Suprapubic skin (tissue), 4 donors: ENCODE results near the gene PLA2G2F. TPM values are rescaled to one million over a fixed set of nuclear protein-coding genes. Genes with fewer than 3 reads are reported as not detected.

Experiments
- DNase-seq, 2 donors: peaks; one replicate each; pipeline ENCODE4 v3.0.0-alpha.2; 2019; ENCODE audit warnings: low spot score in 2 of 2
- H3K27ac ChIP-seq: fragments of 200-600 bp; sonication (generic); one replicate; pipeline ENCODE4 v1.5.1; 2019
- H3K27me3 ChIP-seq: fragments of 200-600 bp; sonication (generic); one replicate; pipeline ENCODE4 v1.5.1; 2019
- H3K36me3 ChIP-seq: fragments of 200-600 bp; sonication (generic); one replicate; pipeline ENCODE4 v1.5.1; 2019
- H3K4me1 ChIP-seq: fragments of 200-600 bp; sonication (generic); one replicate; pipeline ENCODE4 v1.5.1; 2019
- H3K4me3 ChIP-seq: fragments of 200-600 bp; sonication (generic); one replicate; pipeline ENCODE4 v1.5.1; 2019; ENCODE audit warnings: mild to moderate bottlenecking
- H3K9me3 ChIP-seq: fragments of 200-600 bp; sonication (generic); one replicate; pipeline ENCODE4 v1.5.1; 2019
- EP300 ChIP-seq: sonication (generic); formaldehyde crosslinking; IDR thresholded peaks from one replicate; pipeline ENCODE4 v1.6.1; 2017; ENCODE audit warnings: antibody characterized with exemption
- POLR2A ChIP-seq, 2 donors: fragments of 450-650 bp; IDR thresholded peaks; one replicate each; pipeline ENCODE4 v1.6.1; 2017; ENCODE audit warnings: antibody characterized with exemption in 2 of 2, mild to moderate bottlenecking in 2 of 2, moderate library complexity in 2 of 2
- POLR2AphosphoS5 ChIP-seq, 3 donors: sonication (generic); formaldehyde crosslinking; IDR thresholded peaks; one replicate each; pipeline ENCODE4 v1.6.1; 2017; ENCODE audit warnings: antibody characterized with exemption in 3 of 3
- WGBS: methylation state at CpG from one replicate; pipeline ENCODE4 v1.1.5; 2018; 5-methylcytosine and 5-hydroxymethylcytosine counted together
- total RNA-seq, 4 donors: library from RNA; depleted of rRNA; stranded (reverse); fragments of >200 nt; gene quantifications; one replicate each; pipeline ENCODE4 v1.1.0, GENCODE V29; 2016
- TF ChIP-seq, protein P1 (sequence below), 2 donors: fragments of 200-600 bp in 1 of 2; fragments of 450-650 bp in 1 of 2; sonication (generic) in 1 of 2; IDR thresholded peaks; one replicate each; pipeline ENCODE4 v1.5.1; 2016 to 2019; ENCODE audit warnings: antibody characterized with exemption in 2 of 2, mild to moderate bottlenecking in 1 of 2, moderate library complexity in 1 of 2

The PLA2G2F gene
- total RNA-seq, 4 donors from 2014 or later, result 11.9 to 33.8 (median 16.7) TPM

DNA sequence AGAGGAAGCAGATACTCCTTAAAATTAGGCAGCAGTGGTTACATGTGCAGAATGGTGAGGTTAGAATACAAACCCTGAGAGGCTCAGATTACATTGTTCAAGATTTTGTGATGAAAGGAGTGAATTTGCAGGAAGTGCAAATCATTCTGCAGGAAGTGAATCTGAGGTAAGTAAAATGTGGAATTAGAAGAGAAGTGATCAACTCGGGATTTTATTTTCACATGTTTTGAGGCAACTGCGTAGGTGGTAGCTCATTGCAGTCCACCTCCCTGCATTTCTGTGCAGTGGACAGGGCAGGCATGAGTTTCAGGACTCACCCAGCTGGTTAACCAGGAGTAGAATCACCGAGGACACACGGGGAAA is 49.3 kb downstream of the PLA2G2F start:
- WGBS, result 73% methylated on average over 4 of the region's 4 CpGs
- TF ChIP-seq EP300, result no peak
- TF ChIP-seq POLR2AphosphoS5 (IDR thresholded peaks at IDR 0.05), result no peak
- TF ChIP-seq, protein P1, sequence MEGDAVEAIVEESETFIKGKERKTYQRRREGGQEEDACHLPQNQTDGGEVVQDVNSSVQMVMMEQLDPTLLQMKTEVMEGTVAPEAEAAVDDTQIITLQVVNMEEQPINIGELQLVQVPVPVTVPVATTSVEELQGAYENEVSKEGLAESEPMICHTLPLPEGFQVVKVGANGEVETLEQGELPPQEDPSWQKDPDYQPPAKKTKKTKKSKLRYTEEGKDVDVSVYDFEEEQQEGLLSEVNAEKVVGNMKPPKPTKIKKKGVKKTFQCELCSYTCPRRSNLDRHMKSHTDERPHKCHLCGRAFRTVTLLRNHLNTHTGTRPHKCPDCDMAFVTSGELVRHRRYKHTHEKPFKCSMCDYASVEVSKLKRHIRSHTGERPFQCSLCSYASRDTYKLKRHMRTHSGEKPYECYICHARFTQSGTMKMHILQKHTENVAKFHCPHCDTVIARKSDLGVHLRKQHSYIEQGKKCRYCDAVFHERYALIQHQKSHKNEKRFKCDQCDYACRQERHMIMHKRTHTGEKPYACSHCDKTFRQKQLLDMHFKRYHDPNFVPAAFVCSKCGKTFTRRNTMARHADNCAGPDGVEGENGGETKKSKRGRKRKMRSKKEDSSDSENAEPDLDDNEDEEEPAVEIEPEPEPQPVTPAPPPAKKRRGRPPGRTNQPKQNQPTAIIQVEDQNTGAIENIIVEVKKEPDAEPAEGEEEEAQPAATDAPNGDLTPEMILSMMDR (IDR thresholded peaks at IDR 0.05), result no peak
- TF ChIP-seq POLR2A (IDR thresholded peaks at IDR 0.05), result no peak
- H3K4me1 ChIP-seq, result peaks cover 29% of the 10 kb centered on the region
- no peaks in the 10 kb centered on the region for H3K36me3 ChIP-seq
- H3K9me3 ChIP-seq, result no peaks in the 10 kb centered on the region
- peaks cover 40% of the 10 kb centered on the region for H3K27me3 ChIP-seq
- H3K4me3 ChIP-seq, result no peak overlapping the region
- DNase-seq, result no peak
- no peak overlapping the region for H3K27ac ChIP-seq

GRCh38 chr1:20189664-20190063 is 50.5 kb downstream of the PLA2G2F start:
- TF ChIP-seq POLR2AphosphoS5 (IDR thresholded peaks at IDR 0.05) (no peak), EP300 (no peak), POLR2A (IDR thresholded peaks at IDR 0.05) (no peak)
- TF ChIP-seq, protein P1 (IDR thresholded peaks at IDR 0.05), result no peak
- H3K27me3 ChIP-seq, result peaks cover 34% of the 10 kb centered on the region
- no peaks in the 10 kb centered on the region for H3K36me3 ChIP-seq
- WGBS, result 90% methylated on average over 4 of the region's 4 CpGs
- H3K4me1 ChIP-seq, result peaks cover 34% of the 10 kb centered on the region
- no peaks in the 10 kb centered on the region for H3K9me3 ChIP-seq
- no peak overlapping the region for H3K4me3 ChIP-seq
- no peak for DNase-seq
- no peak overlapping the region for H3K27ac ChIP-seq

DNA sequence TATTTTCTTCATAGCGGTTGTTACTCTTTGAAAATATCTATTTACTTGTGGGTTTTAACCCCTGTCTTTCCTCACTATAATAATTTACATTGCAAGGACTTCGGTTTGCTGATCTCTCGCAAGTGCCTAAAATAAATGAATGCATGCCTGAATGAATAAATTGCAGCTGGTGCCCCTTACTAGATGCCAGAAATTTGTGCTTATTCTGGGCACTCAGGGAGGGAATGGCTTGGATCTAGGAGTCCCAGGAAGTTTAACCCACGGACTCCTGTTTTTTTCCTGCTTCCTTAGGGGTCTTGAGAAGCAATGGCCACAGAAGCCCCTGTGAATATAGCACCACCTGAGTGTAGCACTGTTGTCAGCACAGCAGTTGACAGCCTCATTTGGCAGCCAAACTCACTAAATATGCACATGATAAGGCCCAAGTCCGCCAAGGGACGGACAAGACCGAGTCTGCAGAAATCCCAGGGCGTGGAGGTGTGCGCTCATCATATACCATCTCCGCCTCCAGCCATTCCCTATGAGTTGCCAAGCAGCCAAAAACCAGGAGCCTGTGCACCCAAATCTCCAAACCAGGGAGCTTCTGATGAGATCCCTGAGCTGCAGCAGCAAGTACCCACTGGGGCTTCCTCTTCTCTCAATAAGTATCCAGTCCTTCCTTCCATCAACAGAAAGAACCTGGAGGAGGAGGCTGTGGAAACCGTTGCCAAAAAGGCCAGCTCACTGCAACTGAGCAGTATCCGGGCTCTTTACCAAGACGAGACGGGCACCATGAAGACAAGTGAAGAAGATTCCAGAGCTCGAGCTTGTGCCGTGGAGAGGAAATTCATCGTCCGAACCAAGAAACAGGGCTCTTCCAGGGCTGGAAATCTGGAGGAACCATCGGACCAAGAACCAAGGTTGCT is 51.4 kb downstream of the PLA2G2F start:
- Histone ChIP-seq H3K9me3 (no peaks in the 10 kb centered on the region), H3K27ac (no peak overlapping the region), H3K36me3 (no peaks in the 10 kb centered on the region), H3K27me3 (peaks cover 32% of the 10 kb centered on the region), H3K4me3 (no peak overlapping the region), H3K4me1 (peaks cover 42% of the 10 kb centered on the region)
- TF ChIP-seq, protein P1 (IDR thresholded peaks at IDR 0.05), result no peak
- TF ChIP-seq POLR2A (IDR thresholded peaks at IDR 0.05) (no peak), EP300 (no peak), POLR2AphosphoS5 (IDR thresholded peaks at IDR 0.05) (no peak)
- DNase-seq, result no peak
- 76% methylated on average over 19 of the region's 19 CpGs for WGBS

DNA sequence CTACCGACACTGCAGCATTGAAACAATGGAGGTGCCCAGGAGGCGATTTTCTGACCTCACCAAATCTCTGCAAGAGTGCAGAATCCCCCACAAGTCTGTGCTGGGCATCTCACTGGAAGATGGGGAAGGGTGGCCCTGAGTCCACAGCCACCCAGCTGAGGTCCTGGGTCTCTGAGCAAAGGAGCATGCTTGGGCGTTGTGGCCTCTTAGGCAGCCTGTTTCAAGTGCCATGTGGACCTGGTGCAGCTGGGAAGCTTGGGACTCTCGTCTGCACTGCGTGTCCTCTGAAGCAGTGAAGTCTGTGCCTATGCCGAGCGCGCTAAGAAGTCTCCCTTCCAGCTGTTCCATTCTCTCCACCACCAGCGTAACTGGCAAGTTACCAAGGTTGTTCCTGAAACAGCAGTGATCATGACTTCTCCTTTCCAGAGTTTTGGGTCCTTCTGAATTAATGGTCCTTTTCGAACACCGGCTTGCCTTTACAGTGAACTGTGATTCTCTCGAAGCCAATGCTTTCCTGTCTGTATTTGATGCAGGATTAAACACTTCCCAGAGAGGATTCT is 52.2 kb downstream of the PLA2G2F start:
- Histone ChIP-seq H3K4me3 (no peak overlapping the region), H3K4me1 (peaks cover 34% of the 10 kb centered on the region), H3K27me3 (peaks cover 27% of the 10 kb centered on the region), H3K36me3 (no peaks in the 10 kb centered on the region), H3K27ac (no peak overlapping the region), H3K9me3 (no peaks in the 10 kb centered on the region)
- 86% methylated on average over 11 of the region's 12 CpGs for WGBS
- no peak for DNase-seq
- TF ChIP-seq EP300 (no peak), POLR2AphosphoS5 (IDR thresholded peaks at IDR 0.05) (no peak), POLR2A (IDR thresholded peaks at IDR 0.05) (no peak)
- TF ChIP-seq, protein P1 (IDR thresholded peaks at IDR 0.05), result no peak

DNA sequence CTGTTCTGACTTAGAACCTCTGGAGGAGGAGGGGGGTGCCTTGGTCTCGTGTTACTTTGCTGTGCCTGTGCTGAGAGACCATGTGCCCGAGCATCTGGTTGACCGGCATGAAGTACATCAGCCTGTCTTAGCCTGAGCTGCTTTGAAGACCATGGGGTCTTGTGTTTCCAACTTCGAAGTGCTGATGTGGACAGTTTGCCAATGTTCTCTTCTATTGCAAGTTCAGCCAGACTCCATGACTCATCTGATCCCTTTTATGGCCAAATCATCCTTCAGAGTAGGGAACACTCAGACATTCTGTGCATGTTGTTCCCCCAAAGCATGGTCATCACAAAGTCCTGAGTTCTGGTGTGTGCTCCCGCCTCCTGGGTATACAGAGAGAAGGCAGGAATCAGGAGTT is 53.2 kb downstream of the PLA2G2F start:
- no peak overlapping the region for H3K4me3 ChIP-seq
- H3K27ac ChIP-seq, result no peak overlapping the region
- TF ChIP-seq POLR2A (IDR thresholded peaks at IDR 0.05) (no peak), POLR2AphosphoS5 (IDR thresholded peaks at IDR 0.05) (no peak)
- TF ChIP-seq, protein P1 (IDR thresholded peaks at IDR 0.05), result no peak
- WGBS, result 71% methylated on average over 4 of the region's 5 CpGs
- H3K36me3 ChIP-seq, result no peaks in the 10 kb centered on the region
- DNase-seq, result no peak
- H3K4me1 ChIP-seq, result peaks cover 24% of the 10 kb centered on the region
- H3K9me3 ChIP-seq, result no peaks in the 10 kb centered on the region
- peaks cover 27% of the 10 kb centered on the region for H3K27me3 ChIP-seq
